ENCODE results near the gene IER3.

The IER3 gene

DNA sequence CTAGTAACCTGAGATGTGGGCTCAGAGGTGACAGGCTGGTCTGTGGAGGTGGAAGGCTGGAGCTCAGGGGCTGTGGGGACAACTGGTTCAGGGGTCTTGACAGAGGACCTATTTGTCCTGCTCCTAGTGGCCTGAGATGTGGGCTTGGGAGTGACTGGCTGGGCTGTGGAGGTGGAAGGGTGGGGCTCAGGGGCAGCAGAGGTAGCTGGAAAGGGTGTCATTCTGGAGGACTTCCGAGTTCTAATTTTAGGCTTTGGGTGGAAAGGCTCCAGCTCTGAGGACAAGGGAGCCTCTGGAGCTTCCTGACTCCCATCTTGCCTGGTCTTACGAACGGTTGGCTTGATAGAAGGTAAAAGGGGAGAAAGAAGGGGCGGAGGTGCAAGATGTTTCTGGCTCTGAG, 38.7 kb downstream of the IER3 start:
- TF ChIP-seq CTCF (conservative IDR thresholded peaks at IDR 0.05), result no peak
- H3K27ac ChIP-seq, result no peak overlapping the region

DNA sequence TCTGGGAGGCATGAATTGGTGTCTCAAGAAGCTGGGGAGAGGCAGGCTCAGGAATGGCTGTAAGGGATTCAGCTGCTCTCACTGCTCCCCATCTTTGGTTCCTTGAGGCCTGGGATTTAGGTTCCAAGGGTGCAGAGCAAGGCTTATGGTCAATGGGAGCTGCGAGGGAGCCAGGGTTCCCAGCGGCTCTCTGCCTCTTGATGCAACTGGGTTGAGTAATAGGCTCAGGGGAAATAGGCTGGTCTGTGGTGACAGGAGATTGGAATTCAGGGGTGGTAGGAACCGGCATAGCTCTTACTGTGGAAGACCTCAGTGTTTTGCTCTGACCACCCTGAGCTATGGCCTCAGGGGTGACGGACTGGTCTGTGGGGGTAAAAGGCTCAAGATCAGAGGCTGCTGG, 40.5 kb downstream of the IER3 start:
- no peak for TF ChIP-seq CTCF (conservative IDR thresholded peaks at IDR 0.05)
- H3K27ac ChIP-seq, result no peak overlapping the region

GRCh38 chr6:30703011-30703410, 41.3 kb downstream of the IER3 start:
- no peak overlapping the region for H3K27ac ChIP-seq
- TF ChIP-seq CTCF (conservative IDR thresholded peaks at IDR 0.05), result no peak

- TF ChIP-seq CTCF (conservative IDR thresholded peaks at IDR 0.05), result no peak
- no peak overlapping the region for H3K27ac ChIP-seq
These were observed 44.0 kb downstream of the IER3 start for GRCh38 chr6:30700340-30700739.

DNA sequence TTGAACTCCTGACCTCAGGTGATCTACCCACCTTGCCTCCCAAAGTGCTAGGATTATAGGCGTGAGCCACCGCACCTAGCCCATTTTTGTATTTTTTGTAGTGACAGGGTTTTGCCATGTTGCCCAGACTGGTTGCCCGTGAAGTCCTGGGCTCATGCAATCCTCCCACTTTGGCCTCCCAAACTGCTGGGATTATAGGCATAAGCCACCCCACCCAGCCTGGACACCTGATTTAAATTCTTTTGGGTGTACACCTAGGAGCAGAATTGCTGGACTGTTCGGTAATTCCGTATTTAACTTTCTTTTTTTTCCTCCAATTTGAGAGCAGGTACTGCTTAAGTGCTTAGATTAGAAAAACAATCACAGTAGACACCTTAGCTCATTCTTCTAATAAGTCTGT, 47.9 kb downstream of the IER3 start:
- no peak for TF ChIP-seq CTCF (conservative IDR thresholded peaks at IDR 0.05)
- H3K27ac ChIP-seq, result no peak overlapping the region
